Fibroblast of skin of back (primary cell): ENCODE results near the gene TDRD5.
"Not testable (repeated sequence)": the region's sequence is repeated elsewhere in the genome, so short reads cannot be mapped to it uniquely, and the experiment has no call there.

Experiments used
- DNase-seq: peaks from one replicate; pipeline ENCODE4 v3.0.0-alpha.2; 2013

The TDRD5 gene

DNA sequence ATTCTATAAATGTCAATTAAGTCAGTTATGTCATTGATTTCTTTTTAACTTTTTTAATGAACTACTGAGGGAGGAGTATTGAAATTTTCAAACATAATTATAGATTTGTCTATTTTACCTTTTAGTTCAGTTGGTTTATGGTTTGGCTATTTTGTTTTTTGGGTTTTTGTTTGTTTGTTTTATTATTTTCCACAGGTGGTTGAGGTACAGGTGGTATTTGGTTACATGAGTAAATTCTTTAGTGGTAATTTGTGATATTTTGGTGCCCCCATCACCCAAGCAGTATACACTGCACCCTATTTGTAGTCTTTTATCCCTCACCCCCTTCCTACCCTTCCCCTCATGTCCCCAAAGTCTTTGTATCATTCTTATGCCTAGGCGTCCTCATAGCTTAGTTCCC, 9.5 kb downstream of the TDRD5 start:
- DNase-seq: no peak

DNA sequence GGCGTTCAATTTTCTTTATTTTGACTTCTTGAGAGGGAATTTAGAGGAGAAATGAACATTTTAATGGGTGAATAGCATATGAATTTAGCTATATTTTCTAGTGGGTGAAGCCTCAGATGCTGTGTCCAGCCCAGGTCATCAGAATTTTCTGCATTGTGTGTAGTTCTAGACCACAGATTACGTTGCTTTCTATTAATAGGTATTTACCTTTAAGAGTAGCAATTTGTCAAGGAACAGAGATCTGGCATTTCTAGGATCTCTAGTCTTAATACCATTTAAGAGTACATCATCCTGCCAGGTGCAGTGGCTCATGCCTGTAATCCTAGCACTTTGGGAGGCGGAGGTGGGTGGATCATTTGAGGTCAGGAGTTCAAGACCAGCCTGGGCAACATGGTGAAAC, 20.7 kb downstream of the TDRD5 start:
- no peak for DNase-seq

DNA sequence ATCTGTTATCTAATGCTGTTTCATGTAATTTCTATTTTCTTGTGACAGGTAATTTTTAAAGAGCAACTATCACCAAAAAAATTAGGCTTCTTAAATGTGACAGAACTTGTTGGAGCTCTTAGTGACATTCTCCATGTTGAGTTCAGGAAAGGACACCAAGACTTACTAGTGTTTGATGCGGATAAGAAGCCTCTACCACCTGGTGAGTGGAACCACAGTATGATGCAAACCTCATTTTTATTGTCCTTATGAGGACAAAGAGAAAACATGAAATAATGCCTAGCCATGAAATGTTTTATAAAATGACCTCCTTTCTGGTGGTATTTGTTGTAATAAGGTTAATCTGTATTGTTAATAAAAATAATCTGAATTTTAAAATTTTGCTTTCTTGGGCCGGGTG, 39.1 kb downstream of the TDRD5 start:
- no peak for DNase-seq

DNA sequence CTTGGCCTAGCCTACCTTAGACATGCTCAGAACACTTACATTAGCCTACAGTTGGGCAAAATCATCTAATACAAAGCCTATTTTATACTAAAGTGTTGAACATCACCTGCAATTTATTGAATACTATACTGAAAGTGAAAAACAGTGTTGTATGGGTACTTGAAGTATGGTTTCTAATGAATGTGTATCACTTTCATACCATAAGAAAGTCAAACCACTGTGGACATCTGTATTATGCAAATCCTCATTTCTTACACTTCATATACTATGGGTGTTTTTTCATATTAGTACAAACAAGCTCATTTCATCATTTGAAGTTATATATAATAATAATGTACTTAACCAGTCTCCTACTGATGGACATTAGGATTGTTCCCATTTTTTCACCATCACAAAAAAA, 41.2 kb downstream of the TDRD5 start:
- no peak for DNase-seq

DNA sequence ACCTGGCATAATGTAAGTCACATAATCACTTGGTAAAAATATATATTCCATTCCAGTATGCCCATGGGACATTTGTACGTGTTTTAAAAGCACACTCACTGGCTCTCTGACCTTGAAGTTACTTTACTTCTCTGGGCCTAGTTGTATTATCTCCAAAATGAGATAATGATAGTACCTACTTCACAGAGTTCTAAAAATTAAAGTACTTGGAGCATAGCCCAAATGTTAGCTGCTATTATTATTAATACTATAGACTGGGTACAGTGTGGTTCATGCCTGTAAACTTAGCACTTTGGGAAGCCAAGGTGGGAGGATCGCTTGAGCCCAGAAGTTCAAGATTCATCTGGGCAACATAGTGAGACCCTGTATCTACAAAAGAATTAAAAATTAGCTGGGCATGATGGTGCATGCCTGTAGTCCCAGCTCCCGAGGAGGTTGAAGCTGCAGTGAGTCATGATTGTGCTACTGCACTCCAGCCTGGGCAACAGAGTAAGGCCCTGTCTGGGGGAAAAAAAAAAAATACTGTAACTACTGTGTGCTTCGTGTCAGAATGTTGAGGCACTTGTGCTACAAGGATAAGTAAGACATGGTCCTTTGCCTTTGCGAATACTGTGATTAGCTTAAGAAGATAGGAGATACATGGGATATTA, 45.7 kb downstream of the TDRD5 start:
- no peak for DNase-seq

DNA sequence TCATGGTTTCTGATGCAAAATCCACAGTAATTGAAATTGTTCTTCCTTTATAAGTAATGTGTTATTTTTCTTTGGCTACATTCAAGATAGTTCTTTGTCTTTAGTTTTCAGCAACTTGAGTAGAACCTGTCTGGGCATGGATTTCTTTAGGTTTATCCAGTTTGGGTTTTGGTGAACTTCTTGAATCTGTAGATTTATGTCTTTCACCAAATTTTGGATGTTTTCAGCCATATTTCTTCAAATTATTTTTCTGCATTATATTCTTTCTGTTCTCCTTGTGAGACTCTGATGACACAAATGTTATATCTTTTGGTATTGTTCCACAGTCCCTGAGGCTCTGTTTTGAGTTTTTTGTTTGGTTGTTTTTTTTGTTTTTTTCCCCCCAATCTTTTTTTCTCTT, 69.4 kb downstream of the TDRD5 start:
- DNase-seq: no peak

DNA sequence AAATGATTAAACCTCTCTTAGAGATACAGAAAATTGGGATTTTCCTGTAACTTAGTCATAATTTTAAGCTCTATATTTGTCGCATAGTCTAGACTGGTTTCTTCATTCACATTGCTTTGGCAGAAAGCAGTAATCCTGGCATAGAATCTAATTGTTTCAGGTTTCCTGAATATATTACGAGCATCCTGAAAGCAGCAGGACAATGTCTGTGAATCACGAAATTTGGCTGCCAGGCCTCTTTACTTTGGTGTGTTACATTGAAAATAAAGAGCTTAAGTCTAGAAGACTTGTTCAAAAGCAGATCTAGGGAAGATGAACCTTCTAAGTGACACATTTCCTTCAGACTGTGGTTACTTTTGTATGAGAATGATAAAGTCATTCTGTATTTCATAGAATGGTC, 72.2 kb downstream of the TDRD5 start:
- no peak for DNase-seq

DNA sequence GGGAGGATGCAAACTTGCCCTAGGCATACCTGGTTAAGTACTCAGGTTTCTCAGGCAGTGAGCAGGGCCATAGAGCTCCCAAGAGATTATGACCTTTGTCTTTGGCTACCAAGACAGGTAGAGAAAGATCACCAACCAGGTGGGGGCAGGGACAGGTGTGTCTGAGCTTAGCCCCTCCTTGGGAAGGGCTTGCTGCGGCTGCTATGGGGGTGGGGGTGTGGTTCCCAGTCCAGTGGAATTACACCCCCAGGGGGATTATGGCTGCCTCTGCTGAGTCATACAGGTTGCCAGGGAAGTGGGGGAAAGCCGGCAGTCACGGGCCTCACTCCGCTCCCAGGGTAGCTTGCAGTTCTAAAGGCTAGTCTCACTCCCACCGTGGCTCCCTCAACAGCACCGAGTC, 86.2 kb downstream of the TDRD5 start:
- DNase-seq: no peak

DNA sequence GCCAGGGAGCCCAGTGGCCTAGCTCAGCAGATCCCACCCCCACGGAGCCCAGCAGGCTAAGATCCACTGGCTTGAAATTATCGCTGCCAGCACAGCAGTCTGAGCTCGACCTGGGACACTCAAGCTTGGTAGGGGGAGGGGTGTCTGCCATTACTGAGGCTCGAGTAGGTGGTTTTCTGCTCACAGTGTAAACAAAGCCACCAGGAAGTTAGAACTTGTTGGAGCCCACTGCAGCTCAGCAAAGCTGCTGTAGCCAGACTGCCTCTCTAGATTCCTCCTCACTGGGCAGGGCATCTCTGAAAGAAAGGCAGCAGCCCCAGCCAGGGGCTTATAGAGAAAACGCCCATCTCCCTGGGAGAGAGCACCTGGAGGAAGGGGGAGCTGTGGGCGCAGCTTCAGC, 102.9 kb downstream of the TDRD5 start:
- not testable (repeated sequence) for DNase-seq

DNA sequence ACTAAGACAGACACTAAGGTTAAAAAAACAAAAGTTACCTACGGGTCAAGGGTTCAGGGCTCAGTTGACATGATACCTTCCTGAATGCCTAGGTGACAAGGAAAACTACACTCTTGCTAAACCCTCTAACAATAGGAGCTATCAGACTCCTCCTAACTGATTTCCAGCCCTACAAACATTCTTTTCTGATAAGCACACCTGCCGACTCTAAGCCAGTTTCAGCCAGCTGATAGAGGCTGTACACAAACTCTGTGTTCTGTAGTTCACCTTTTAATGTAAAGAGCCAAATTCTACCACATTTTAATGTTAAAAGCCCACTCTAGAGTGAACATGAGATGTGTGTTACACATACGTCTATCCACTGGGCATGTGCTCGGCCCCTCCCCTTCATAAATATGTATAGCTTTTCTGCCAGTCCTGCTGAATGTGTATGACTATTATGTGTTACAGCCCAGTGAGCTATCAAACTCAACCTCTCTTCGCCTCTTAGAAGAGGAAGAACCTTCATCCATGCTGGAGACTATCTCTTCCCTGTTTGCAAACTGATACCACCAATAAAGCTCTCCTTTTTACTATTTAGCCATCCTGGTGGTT, 111.4 kb downstream of the TDRD5 start:
- no peak for DNase-seq

DNA sequence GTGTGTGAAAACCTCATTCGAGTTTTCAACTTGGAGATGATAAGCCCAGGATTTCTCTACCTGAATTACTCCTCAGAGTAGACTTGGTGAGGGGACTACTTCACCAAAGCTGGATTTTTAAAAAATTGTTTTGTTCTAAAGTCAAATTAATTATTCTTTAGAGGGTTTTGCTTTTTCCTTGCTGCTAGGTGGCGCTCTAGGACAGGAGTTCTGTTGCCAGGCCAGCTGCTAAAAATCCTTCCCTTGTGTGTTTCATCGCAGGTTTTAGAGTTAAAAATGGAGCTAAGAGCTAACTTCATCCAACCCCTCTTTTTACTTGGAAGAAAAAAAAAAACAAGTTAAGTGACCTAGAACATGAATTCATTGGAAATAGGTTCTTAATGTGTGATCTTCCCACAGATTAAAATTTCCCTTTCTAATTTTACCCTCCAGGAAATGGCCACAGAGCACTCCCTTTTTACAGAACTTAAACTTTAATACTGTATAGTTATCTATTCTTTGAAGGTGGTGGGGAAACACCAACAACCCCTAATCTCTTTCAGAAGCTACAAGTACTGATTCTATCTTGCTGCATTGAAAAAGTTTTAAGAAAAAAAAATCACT, 114.8 kb downstream of the TDRD5 start:
- DNase-seq: peak; percentile 54

DNA sequence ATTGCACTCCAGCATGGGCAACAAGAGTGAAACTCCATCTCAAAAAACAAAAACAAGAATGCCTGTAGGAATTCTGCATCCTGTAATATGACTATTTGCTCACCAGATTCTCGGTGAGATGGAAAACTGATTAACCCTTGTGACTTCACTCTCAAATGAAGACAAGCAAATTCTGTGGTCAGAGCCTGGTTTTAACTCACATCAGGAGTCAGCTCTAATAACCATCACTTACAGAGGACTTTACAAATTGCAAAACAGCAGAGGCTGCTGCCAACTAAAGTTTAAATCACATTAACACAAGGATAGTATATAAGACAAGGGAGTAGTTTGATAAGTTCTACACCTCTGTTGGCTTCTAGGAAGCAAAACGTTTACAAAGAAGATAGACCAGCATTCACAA, 115.8 kb downstream of the TDRD5 start:
- no peak for DNase-seq

DNA sequence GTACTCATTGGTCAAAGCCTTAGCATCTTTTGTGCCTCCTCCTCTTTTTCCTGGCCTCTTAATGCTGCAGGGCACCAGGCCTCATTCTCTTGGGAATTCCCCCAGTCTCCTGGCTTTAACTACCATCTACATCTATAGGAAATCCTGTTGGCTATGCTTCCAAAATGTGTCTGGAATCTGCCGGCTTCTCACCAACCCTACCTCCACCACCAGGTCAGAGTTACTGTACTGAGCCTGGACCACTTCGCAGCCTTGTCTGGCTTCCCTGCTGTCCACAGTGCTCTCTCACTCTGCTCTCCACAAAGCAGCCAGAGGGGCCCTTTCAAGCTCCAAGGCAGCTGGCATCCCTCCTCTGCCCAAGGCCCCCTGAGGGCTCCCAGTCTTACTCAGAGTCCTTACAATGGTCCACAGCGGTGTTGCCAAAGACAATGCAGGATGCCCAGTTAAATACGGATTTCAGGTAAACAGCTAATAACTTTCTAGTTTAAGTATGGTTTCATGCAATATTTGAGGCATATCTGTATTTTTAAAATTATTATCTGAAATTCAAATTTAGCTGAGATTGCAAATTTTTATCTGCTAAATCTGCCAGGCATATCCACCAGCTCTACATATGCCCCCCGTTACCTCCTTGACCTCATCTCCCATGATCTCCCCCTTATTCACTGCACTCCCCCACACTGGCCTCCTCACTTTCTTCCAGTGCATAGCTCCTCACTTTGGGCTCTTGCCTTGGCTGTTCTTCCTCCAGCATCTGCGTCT, 117.0 kb downstream of the TDRD5 start:
- DNase-seq: no peak

DNA sequence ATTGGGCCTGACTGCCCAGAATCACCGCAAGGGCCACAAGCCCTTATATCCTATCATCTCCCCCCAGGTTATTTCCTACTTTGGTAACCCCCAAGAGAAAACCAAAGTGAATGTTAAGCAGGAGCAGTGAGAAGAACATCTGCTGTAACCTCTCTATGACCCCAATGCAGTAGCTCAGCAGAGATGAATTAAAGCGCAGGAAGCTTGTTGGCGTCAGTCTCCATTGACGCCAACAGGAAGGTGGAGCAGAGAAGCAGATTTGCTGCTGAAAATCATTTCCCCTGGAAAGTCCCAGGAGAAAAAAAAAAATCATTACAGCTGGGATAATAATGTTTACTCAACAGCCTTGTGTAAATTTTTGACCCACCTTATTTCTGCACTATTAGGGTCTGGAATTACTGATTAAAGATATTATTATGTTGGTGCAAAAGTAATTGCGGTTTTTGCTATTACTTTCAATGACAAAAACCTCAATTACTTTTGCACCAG, 118.3 kb downstream of the TDRD5 start:
- DNase-seq: no peak

DNA sequence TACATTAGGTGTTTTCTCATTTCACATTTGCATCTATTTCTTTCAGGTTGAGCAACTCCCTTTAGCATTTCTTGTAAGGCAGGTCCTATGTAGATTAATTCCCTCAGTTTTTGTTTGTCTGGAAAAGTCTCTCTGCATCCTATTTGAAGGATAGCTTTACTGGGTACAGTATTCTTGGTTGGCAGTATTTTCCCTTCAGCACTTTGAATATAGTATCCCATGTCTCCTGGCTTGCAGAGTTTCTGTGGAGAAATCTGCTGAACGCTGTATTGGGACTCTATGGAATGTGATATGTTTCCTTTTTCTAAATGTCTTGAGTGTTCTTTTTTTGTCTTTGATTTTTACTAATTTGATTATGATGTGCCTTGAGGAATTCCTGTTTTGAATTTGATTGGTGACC, 122.5 kb downstream of the TDRD5 start:
- no peak for DNase-seq

DNA sequence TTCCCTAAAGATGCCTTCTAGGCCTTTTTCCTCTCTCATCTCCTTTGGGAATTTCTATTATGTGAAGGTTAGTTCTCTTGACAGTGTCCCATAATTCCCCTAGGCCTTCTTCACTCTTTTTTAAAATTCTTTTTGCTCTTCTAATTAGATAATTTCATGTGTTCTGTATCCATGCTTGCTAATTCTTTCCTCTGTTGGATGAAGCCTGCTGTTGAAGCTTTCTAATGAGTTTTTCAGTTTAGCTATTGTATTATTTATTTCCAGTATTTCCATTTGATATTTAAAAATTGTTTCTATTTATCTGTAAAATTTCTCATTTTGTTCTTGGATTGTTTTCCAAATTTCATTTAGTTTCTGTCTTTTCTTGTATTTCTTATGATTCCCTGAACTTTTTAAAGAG, 123.0 kb downstream of the TDRD5 start:
- DNase-seq: no peak

DNA sequence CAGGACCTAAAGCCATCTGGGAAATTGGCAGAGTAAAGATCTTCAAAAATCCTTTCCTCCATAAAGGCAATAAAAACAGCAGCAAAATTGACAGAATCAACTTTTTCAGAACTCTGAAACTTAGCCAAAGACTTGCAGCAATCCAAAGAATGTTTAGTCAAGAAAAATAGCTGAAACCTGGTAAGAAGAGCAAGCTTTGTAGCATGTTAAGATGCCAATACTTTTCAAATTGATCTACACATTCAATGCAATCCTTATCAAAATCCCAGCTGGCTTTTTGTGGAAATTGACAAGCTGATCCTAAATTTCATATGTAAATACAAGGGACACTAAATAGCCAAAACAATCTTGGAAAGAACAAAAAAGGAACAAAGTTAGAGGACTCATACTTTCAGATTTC, 127.6 kb downstream of the TDRD5 start:
- DNase-seq: no peak

DNA sequence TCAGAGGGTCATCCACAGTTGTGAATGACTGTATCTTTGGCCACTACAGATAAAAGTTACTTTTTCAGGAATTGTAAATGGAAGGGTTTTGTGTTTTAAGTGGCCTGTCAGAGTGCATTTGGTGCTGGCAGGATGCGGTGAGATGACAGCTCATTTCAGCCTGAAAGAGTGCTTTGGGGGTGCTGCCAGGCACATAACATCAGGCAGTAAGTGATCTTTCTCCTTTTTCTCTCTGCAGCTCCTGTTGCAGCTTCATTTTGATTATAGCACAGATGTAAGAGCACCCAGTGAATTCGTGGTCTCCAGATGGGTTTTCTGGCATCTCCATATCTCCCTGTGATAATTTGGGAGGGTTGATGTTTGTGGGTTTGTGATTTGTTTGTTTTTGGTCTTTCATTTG, 136.6 kb downstream of the TDRD5 start:
- no peak for DNase-seq

DNA sequence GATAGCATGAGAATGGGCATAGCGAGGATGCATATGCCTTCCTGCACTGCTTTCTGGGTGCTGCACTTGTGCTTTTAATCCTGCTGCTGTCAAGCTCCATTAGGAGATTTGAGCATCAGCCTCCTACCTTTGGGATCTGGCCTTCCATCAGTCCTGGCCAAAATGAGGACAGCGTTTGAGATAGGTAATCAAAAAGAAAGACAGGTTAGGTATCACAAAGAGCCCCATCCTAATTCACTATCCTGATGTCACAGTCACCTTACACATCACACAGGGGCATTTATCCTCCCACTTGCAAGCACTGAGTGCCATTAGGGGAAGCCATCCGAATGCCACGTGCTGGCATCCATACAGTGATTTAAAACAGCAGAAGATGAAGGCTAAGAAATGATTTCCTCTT, 138.2 kb downstream of the TDRD5 start:
- DNase-seq: no peak

DNA sequence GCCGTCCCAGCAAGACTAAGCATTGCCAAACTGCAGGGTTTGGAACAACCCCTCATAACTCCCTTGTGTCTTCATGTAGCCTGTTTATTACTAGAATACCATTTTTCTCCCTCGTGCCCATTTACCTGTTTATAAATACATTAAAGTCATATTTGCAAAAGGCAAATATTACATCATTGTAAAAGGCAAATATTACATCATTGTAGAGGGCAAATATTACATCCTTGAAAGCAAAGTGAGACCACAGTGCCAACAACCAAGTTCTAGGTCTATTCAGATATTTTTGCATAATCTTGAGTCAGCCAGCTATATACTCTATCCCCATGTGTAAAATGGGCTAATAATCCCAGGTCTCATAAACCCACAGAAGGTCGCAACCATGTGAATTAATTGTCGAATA, 140.0 kb downstream of the TDRD5 start:
- no peak for DNase-seq
